ENCODE measurements around the gene HIGD2A.
"Not testable (repeated sequence)": the region's sequence is repeated elsewhere in the genome, so short reads cannot be mapped to it uniquely, and the experiment has no call there.

Gene HIGD2A

DNA sequence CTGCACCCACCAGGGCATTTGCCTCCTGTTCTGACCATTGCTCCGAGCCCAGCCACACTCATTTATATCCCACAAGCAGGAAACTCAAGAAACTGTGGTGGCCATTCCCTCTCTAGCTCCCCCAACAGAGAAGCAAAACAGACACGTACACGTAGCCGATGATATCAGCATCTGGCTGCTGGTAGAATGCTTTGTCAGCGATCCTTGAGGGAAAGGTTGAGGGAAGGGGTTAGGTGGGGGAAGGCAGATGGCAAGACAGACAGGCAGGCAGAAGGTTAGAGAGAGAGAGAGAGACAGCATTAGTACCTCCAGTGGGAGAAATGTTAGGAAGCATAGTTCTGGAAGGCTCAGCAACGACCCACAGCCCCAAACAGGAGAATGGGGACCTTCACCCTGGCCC, 7.8 kb downstream of the HIGD2A start:
- no peak for DNase-seq

DNA sequence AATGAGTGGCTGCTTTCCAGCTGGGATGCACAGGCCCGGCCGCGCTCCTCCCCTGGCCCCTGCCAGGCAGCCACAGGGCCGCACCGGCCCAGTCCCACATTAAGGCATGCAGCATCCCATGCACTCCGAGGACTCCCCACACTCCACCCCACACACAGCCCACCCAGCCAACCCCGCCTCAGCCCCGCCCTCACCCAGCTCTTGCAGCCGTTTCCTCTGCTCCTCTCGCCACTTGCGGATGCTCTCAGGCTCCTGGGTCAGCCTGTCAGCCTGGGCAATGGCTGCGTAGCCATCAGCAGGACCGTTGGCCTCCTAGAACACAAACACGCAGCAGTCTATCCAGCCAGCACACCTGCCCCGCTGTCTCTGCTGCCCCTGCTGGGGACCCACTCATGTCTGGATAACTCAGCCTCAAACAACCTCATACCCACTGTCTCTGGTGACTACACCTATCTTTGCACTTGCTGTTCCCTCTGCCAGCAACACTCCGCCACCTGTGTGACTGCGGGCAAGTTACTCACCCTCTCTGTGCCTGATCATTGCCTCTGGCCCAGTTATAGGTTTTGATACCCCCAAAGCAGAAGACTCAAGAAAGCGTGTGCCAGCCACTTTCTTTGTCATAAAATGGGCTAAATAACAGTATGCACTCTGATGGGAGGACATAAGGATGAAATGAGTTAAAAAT, 9.3 kb downstream of the HIGD2A start:
- DNase-seq = no peak

DNA sequence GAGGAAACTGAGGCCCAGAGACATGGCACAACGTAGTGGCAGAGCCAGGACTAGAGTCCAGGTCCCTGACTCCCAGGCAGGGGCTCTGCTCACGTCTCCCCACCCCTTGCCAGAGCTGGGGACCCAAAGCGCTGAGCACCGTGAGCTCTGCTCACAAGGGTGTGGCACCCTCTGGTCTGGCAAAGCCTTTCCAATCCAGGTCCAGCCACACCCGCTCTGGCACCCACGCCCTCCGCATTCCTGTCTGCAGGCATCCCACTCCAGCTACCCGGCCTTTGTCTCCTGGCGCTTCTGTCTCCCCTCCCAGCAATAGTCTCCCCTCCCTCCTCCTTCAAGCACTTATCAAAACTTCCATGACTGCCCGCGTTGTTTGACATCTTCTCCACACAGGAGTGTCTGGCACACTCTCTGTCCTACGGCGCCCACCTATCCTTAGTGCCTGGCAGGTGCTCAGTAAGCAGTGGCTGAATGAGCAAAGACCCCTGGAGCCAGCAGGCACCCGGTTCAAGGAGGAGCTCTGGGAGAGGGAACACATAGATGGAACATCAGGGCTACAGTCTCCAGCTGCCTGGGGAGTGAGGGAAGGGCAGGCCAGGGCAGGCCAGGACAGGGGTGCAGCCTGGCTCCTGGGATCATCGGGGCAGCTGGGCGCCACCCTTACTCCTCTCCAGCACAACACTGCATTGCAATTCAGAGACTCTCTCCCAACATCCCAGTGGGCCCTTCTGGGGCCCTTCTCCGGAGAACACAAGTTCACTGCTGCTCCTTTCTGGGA, 12.0 kb downstream of the HIGD2A start:
- no peak for DNase-seq

DNA sequence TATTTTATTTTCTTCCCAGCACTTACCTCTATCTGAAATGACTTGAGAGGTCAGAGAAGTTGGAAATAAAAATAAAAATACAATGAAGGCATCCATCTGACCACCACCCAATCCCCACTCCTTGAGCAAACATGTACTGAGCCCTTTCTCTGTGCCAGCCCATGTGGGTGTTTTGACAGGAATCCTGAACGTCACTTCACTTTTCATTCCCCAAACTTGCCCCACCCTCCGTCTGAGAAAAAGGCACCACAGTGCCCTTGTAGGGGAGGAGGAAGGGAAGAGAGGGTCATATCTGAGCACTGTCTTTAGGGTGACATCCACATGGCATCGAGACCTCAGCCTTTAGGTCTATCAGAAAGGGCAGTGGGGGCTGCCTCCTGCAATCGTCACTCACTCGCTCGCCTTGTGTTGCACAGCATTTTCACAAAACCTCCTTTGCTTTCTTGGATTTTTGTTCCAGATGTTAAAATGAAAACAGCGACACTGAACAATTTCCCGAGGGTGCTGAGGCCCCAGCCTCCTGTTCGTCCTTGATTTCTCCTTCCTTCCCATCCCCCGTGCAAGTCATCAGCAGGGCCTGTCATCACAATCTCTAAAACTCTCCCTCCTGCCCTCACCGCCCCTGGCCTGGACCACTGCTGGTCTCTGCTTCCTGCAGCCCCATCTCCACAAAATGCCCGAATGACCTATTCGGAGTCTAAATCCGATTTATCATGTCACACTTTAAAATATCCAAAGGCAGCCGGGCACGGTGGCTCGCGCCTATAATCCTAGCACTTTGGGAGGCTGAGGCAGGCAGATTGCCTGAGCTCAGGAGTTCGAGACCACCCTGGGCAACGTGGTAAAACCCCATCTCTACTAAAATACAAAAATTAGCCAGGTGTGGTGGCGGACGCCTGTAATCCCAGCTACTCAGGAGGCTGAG, 13.0 kb downstream of the HIGD2A start:
- no peak for DNase-seq

DNA sequence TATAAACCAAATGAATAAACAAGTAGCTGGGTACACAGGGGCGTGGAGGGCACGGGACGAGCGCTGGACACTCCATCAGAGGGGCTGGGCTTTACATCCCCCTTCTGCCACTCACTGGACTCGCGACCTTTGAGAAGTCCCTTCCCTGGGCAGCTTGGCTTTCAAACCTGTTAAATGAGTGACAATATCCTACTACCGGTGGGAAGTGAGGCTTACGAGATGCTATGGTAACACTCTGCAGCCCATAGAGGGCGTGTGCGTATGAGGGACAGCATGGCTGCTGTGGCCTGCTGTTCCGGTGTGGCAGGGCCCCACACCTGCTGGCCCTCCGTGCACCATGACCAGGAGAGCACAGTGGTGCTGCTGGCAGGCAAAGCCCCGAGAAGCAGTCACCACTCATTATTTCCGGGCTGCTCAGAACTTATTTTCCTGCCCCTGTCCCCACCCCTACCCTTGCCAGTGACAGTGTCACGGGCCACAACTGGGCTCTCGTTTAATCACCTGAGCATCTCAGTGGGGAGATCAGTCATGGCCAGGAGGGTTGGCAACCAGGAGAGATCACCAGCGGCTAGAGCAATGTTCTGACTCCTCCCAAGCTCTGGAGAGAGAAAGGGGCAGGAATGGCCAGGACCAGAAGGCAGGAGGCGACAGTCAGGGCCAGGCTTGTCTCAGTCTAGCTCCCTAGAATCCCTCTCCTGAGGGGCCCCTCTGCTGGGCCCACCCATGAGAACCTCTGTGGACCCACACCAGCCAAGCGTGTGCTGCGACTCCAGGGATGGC, 17.3 kb downstream of the HIGD2A start:
- no peak for DNase-seq

DNA sequence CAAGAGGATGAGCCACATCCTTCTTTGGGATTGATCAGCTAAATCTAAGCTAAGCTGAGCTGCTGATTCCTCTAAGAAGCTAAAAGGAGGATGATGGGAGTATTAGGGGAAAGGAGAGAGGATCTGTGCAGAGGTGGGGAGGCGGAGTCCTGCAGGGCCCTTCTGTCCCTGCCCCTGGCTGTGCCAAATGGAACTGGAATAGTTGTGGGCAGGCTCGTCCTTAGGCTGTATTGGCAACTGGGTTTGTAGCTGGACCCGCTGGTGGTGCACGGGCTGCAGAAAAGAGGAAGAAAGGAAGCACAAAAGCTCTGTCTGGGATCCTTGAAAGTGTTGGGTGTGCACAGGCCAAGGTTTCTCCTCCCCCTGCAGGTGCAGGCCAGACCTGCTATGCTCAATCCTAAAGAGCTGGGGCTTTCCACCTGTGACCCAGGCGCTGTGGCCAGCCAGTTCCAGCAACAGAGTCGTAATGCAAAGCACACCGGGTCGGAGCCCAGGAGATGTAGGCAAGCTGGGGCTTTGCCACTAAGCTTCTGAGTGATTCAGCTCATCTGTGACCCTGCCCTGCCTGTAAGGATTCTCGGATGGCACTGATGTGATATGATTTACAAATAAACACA, 18.0 kb downstream of the HIGD2A start:
- DNase-seq = no peak

DNA sequence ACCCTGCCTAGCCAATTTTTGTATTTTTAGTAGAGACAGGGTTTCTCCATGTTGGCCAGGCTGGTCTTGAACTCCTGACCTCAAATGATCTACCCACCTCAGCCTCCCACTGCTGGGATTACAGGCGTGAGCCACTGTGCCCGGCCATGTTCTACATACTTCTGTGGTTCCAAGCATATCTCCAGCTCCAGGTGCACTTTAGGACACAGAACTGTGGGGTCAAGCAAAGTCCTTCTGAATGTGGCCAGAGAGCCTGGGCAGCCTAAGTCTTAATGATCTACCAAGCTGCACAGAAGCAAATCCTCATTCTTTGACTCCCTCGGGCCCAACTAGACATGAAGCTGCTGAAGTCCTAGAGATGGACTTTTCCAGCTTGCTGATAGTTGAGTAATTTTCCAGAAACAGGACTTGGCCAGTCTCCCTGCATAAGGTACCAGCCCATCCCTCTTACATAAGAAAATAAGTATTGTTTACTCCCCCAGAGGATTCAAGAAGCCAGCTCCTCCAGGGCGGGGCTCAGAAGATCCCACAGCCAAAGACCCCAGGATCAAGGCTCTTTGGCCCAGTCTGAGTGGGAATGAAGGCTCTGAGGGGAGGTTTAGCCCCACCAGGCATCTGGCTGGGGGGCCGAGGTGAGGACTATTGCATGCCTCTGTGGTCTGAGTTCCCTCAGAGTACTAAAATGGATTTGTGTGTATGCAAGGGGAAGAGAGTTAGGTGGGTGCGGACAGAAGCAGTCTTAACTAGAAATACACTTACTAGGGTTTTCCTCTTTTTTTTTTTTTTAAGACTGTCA, 19.1 kb downstream of the HIGD2A start:
- no peak for DNase-seq

DNA sequence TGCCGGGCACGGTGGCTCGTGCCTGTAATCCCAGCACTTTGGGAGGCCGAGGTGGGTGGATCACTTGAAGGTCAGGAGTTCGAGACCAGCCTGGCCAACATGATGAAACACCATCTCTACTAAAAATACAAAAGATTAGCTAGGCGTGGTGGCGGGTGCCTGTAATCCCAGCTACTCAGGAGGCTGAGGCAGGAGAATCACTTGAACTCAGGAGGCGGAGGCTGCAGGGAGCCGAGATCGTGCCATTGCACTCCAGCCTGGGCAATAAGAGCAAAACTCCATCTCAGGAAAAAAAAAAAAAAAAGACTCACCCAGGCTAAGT, 19.7 kb downstream of the HIGD2A start:
- not testable (repeated sequence) for DNase-seq

DNA sequence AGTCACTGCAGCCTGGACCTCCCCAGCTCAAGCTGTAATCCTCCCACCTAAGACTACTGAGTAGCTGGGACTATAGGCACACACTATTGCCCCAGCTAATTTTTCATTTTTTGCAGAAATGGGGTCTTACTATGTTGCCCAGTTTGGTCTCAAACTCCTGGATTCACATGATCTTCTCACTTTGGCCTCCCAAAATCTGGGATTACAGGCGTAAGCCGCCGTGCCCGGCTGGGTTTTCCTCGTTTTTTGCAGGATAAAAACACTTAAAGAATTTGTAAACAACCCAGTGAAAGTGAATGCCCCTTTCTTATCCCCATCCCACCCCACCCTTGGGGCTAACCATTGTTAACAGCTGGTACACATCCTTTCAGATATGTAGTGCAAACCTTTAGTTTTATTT, 20.0 kb downstream of the HIGD2A start:
- DNase-seq = no peak

DNA sequence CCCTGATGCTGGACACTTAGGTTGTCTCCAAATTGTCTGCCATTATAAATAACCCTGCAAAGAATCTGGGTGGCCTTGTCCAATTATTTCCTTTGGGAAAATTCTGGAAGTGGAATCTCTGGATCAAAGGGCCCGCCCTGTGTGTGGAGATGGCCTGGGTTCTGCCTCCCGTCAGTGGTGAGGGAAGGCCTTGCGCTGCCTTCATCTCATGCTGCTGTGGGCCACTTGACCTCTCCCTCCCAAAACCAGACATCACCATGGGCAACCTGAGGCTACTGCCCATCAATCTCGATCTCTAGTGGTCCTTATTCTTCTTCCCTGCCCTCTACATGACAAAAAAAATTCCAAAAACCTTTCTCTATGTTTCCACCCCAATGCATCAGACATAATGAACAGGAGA, 21.2 kb downstream of the HIGD2A start:
- DNase-seq = no peak

DNA sequence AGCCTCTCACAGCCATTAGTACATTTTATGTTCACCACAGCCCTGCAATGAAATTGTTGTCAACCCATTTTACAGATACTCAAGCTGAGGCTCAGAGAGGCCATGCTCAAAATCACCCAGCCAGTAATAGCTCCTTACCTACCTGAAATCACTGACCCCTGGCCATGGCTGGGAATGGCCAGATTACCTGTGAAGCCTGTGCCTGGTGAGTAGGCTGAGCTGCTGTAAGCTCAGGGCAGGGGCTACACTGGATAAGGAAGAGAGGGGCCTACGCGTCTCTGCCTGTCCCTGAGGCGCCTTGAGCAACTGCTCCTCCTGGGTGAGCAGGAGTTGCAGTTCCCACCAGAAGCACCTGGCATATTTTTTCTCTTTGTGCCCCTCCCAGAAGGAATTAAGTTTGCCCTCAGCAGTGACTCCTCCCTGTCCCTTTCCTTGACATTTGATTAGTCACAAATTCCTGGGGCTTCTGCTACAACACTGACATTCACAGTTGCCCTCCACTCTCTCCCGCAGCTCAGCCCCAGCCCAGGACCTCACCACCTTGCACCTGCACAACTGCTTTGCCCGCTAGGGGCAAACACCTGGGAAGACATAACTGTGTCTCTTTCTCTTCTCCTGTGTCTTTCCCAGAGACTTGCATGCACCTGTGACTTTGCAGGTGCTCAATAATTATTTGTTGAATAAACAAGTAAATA, 22.1 kb downstream of the HIGD2A start:
- DNase-seq = no peak

DNA sequence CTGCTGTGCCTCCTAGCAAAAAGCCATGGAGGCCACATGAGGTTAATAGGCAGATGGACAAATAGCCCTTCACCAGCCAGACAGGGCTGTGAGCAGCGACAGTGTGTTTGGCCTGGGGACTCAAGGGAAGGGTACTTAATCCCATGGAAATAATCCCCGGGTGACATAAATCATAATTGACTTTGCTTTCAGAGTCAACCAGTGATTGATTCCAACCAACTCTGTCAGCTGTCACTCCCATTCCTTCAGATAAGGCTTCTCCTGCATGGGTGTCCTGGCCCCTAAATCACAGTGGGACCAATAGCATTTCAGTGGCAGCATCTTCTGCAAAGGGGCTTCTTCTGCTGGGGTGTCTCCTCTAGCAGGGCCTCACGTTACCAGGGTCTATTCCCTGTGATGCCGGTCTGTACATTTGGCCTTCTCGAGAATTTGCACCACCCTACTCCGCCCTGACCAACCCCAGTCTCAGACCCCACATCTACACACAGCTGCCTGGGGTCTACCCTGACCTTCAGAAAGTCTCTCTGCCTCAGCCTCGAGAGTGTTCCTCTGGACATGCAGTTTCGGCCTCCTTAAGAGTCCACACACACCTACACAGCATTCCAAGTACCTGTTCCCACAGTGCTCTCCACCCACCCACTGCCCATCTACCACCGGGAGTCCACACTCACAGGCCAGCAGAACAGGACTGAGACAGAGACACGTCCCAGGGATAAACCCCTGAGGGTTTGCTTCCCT, 24.1 kb downstream of the HIGD2A start:
- no peak for DNase-seq

DNA sequence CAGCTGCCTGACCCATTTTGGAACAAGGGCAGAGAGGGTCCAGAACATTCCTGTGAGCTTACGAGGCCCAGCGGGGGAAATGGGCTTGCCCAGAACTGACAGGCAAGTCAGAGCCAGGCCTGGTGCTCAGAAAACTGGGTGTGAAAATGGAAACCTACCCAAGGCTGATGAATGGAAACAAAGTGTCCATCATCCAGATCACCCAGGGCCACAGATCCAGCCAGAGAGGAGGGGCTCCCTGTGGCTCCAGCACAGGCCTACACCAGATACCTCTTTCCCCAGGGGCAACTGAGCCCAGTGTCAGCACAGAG, 24.7 kb downstream of the HIGD2A start:
- DNase-seq = no peak

DNA sequence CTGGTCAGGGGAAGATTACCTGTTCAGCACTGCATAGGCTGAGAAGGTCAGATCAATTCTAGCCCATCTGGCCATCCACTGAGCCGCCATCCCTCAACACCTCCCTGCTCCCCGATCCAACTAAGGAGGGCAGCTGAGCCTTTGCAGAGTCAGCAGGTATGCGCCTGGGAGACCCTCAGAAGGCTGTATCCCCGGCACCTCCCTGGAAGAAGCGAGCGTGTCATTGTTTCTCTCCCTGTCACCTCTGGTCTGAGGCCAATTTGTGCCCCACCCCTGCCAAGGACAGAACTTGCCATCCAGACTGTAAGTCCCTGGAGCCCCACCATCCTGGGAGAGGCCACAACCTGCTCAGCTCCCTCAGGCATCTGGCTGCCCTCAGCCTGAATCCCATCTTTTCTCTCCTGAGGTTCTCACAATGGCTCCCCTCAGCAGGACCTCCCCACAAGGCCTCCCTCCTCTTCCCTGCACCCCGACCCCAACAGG, 25.2 kb downstream of the HIGD2A start:
- no peak for DNase-seq

DNA sequence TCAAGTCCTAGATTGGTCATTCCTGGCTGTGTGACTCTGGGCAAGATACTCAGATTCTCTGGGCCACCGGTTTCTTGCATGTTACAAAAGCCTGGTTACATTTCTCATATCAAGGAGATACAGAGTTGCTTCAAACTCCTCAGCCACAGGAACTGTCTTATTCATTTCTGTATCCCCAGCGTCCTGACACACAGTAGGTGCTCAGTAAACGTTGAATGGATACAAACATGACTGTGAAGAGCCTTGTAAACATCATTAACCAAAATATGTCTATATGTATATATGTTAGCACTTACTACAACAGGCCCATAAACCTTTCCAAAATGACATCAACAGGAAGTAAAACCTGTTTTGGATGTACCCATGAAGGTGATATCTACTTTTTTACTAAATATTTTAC, 26.2 kb downstream of the HIGD2A start:
- no peak for DNase-seq

DNA sequence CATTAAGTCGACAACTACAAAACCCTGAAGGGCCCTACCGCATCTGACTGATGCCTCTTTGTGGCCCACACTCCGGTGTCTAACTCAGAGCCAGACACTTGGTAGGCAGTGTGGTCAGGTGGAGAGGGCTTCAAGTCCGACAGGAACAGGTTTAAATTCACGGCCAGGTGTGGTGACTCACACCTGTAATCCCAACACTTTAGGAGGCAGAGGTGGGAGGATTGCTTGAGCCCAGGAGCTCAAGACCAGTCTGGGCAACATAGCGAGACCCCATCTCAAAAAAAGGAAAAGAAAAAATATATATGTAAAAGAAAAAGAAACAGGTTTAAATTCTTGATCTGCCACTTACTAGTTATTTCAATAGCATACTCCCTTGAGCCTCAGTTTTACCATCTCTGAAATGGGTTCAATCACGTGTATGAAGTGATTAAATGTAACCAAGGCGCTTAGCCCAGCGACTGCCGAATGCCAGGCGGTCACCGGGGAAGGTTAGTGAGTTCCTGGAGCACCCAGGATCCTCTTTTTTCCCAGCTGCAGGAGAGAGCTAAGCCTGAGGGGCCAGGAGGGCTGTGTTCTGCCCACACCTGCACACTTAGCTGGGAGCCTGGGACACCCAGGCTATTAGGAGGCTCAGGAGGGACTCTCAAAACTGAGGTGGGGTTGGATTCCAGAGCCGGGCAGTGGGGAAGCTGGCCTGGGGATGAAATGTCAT, 26.8 kb downstream of the HIGD2A start:
- DNase-seq = no peak

DNA sequence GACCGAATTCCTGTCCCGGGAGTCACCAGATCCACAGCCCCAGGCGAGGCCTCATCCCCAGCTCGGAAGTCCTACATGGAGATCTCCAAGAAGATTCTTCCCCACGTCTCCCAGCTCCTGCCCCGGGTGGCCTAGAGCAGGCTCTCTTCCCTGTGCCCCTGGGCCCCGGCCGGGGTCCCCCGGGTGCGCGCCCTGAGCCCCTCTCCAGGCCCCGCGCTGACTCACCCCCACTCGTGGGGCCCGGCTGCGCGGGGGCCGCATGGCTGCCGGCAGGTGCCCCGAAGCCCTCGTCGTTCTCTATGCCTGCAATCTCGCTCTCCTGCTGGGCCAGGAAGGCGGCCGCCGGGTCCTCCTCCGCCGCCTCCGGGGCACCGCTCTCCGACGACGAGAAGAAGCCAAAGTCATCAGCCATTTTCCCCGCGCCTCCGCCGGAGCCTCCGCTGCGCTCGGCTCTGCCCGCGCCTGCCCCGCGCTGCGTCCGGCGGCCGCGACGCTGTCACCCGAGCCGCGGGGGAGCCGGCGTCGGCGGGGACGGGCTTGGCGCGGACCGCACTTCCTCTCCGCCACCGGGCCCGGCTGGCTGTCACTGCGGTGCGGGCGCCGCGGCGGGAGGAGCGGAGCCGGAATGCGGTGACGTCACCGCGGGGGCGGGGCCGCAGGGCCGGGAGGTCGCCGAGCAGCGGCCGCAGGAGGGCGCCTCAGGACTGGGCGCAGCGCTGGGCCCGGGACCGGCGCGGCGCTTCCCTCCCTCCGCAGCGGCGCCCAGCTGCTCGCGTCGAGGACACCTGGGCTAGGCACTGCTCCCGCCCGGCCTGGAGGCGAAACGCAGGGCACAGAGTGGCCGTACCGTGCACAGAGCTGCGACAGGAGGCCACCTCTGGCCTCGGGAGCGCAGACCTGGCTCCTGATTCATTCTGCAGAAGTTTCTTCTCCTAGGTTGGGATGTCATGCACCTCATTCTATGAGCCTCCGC, 27.7 kb downstream of the HIGD2A start, which contains the start of gene CLTB:
TSS of gene CLTB (minus strand) at position 588 of the 973 bp plus-strand sequence. CDS start at position 412, 176 bp downstream.
- peak; percentile 89 to 94 for DNase-seq

DNA sequence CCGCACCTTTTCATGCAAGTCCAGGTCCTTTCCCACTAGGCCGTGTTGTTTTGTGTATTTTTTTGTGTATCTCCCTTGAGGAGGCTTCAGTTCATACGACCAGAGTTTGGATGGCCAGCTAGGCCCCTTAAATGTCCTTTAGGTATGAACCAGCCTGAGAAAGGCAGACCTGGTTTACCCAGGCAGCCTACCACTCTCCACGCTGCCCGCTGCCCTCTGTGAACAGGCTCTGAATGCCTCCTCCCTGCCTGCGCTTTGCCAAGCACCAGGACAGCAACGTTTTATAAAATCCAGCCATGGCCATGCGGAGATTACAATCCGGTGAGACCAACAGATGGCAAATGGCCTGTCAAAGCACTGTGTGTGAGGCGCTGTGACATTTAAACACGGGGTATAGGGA, 28.4 kb downstream of the HIGD2A start:
- no peak for DNase-seq

All from CD4-positive, alpha-beta T cell treated with Interferon alpha-2 for 1 hour (primary cell).